ENCODE data around the gene MVB12A. TPM values are rescaled to one million over a fixed set of nuclear protein-coding genes. Genes with fewer than 3 reads are reported as not detected.

MVB12A gene
- total and polyA plus RNA-seq, 2 of the 8 experiments (the other 6 are each of a cell fraction or from before 2014, with no cell fraction given) = 37.9 to 76.6 TPM

DNA sequence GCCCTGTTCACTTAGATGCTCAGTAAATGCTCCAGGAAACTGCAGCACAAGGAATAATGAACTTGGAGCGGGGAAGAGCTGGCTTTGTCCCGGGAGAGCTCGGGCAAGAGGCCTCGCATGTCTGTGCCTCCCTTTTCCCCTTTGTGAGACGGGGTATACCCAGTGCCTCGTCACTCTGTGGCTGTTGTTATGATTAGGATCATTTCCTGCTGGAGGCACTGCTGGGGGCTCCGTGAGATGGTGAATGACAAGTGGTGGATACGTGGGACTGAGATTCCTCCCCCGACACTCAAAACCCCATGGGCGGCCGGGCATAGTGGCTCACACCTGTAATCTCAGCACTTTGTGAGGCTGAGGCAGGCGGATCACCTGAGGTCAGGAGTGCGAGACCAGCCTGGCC lies 41.6 kb upstream of the MVB12A start (continued):
- TF ChIP-seq KDM5A (IDR thresholded peaks at IDR 0.05; ENCODE audit: low read length) (no peak), KDM4A (IDR thresholded peaks at IDR 0.05; ENCODE audit: low read depth, low read length, severe bottlenecking) (no peak), EZH2 (IDR thresholded peaks at IDR 0.05; ENCODE audit: low read depth, low read length, severe bottlenecking) (no peak), TAF7 (optimal IDR thresholded peaks at IDR 0.05; ENCODE audit: borderline replicate concordance, low read depth, low read length) (no peak)
